Prostate gland (tissue), 2 donors: ENCODE data around the gene MYLK4.

Source experiments
- POLR2A ChIP-seq: fragments of 450-650 bp; IDR thresholded peaks from one replicate; pipeline ENCODE4 v1.6.1; 2016; ENCODE audit warnings: antibody characterized with exemption, mild to moderate bottlenecking
- POLR2AphosphoS5 ChIP-seq: sonication (generic); formaldehyde crosslinking; IDR thresholded peaks from one replicate; pipeline ENCODE4 v1.6.1; 2017; ENCODE audit warnings: antibody characterized with exemption
- TF ChIP-seq, protein P1 (sequence below), 4 experiments: fragments of 200-600 bp in 2 of 4; fragments of 450-650 bp in 2 of 4; sonication (generic) in 2 of 4; IDR thresholded peaks; 1 replicate in 3 of 4; 2 replicates in 1 of 4; pipeline ENCODE4 v1.5.1; 2016 to 2019; ENCODE audit warnings: antibody characterized with exemption in 4 of 4, mild to moderate bottlenecking in 2 of 4, moderate library complexity in 2 of 4

DNA sequence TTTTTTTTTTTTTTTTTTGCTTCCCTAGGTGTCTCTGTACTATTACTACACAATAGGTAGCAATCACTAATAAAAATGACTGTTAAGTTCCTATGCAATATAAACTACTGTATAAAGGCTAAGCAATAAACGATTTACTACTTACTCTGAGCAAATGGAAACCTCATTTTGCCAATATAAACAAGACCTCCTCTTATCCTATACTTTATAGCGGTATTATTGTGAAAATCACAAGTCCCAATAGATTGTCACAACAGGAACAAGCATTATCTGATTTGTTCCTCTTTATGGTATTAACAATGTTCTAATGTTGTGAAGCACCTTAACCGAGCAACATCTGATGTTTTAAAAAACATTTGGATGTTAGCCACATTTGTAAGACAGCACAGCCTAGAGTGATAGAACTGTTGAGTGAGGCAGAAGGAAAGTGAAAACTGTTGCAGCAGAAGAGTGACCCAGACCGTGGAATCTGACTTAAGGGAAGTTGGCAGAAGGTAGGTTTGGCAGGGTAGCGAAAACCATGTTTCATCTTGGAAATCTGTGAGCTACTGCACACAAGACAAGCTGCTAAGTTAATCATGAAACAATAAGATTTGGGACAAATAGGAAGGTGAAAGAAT is 94.2 kb downstream of the MYLK4 start:
- TF ChIP-seq POLR2A (no peak), POLR2AphosphoS5 (no peak)
- TF ChIP-seq, protein P1, sequence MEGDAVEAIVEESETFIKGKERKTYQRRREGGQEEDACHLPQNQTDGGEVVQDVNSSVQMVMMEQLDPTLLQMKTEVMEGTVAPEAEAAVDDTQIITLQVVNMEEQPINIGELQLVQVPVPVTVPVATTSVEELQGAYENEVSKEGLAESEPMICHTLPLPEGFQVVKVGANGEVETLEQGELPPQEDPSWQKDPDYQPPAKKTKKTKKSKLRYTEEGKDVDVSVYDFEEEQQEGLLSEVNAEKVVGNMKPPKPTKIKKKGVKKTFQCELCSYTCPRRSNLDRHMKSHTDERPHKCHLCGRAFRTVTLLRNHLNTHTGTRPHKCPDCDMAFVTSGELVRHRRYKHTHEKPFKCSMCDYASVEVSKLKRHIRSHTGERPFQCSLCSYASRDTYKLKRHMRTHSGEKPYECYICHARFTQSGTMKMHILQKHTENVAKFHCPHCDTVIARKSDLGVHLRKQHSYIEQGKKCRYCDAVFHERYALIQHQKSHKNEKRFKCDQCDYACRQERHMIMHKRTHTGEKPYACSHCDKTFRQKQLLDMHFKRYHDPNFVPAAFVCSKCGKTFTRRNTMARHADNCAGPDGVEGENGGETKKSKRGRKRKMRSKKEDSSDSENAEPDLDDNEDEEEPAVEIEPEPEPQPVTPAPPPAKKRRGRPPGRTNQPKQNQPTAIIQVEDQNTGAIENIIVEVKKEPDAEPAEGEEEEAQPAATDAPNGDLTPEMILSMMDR (IDR thresholded peaks at IDR 0.05), result no peak
